Suppressor macrophage treated with lipopolysaccharide for 4 hours (primary cell): Measurements from ENCODE around the gene TMEM60.
"Not testable (repeated sequence)": the region's sequence is repeated elsewhere in the genome, so short reads cannot be mapped to it uniquely, and the experiment has no call there.

Source experiments
- DNase-seq: peaks from one replicate; pipeline ENCODE4 v3.0.0-alpha.2; 2020

The TMEM60 gene

GRCh38 chr7:77798394-77799077 is at the start of gene TMEM60, which contains the start of gene PHTF2:
TSS of gene TMEM60 (minus strand) at chr7:77798434. CDS start at chr7:77794373, 4,061 bp downstream.
TSS of gene PHTF2 (plus strand) at chr7:77798773.
- peak; percentile 99 for DNase-seq

GRCh38 chr7:77846317-77847092 is 48.3 kb upstream of the TMEM60 start:
- DNase-seq, result no peak

GRCh38 chr7:77843194-77843593 is 45.0 kb upstream of the TMEM60 start:
- peak; percentile 5 for DNase-seq

- no peak for DNase-seq
Observed at GRCh38 chr7:77839919-77840318, 41.7 kb upstream of the TMEM60 start.

GRCh38 chr7:77838929-77839491 is 40.8 kb upstream of the TMEM60 start:
- DNase-seq, result no peak

- DNase-seq, result no peak
Observed at GRCh38 chr7:77837966-77838365, 39.7 kb upstream of the TMEM60 start.

GRCh38 chr7:77837275-77837674 is 39.0 kb upstream of the TMEM60 start:
- DNase-seq, result no peak

GRCh38 chr7:77836425-77836824 is 38.2 kb upstream of the TMEM60 start:
- not testable (repeated sequence) for DNase-seq

- DNase-seq, result no peak
Observed at GRCh38 chr7:77833136-77833535, 34.9 kb upstream of the TMEM60 start.

- no peak for DNase-seq
Observed at GRCh38 chr7:77831953-77832352, 33.7 kb upstream of the TMEM60 start.

GRCh38 chr7:77831481-77831880 is 33.2 kb upstream of the TMEM60 start:
- DNase-seq, result no peak

- no peak for DNase-seq
Observed at GRCh38 chr7:77830649-77831355, 32.6 kb upstream of the TMEM60 start.

GRCh38 chr7:77827999-77828398 is 29.8 kb upstream of the TMEM60 start:
- DNase-seq, result peak; percentile 2

- DNase-seq, result no peak
Observed at GRCh38 chr7:77826300-77826699, 28.1 kb upstream of the TMEM60 start.

GRCh38 chr7:77825131-77825530 is 26.9 kb upstream of the TMEM60 start:
- DNase-seq, result peak; percentile 26

GRCh38 chr7:77824636-77825035 is 26.4 kb upstream of the TMEM60 start:
- DNase-seq, result no peak

- DNase-seq, result no peak
Observed at GRCh38 chr7:77823787-77824186, 25.6 kb upstream of the TMEM60 start.

GRCh38 chr7:77822269-77822668 is 24.0 kb upstream of the TMEM60 start:
- DNase-seq, result no peak

GRCh38 chr7:77820967-77821366 is 22.7 kb upstream of the TMEM60 start:
- DNase-seq, result no peak

GRCh38 chr7:77819021-77819420 is 20.8 kb upstream of the TMEM60 start:
- no peak for DNase-seq

- peak; percentile 19 for DNase-seq
Observed at GRCh38 chr7:77813180-77813579, 14.9 kb upstream of the TMEM60 start.

GRCh38 chr7:77812290-77812685 is 14.1 kb upstream of the TMEM60 start:
- peak; percentile 28 for DNase-seq
